Kidney epithelial cell (primary cell): ENCODE measurements around the gene DSPP. TPM values are rescaled to one million over a fixed set of nuclear protein-coding genes. Genes with fewer than 3 reads are reported as not detected.

Source experiments
- DNase-seq: peaks from one replicate; pipeline ENCODE4 v3.0.0-alpha.2; 2010; ENCODE audit warnings: low read depth
- H3K27me3 ChIP-seq: 2 replicates; pipeline ENCODE4 v1.6.0; 2011; ENCODE audit warnings: low read length; ENCODE audit not compliant: control insufficient read depth, insufficient read depth
- H3K36me3 ChIP-seq: 2 replicates; pipeline ENCODE4 v1.5.1; 2011; ENCODE audit warnings: low read length; ENCODE audit not compliant: control insufficient read depth, insufficient read depth
- H3K4me3 ChIP-seq: 2 replicates; pipeline ENCODE4 v1.5.1; 2011; ENCODE audit warnings: low read depth, mild to moderate bottlenecking, control low read depth, low read length
- total RNA-seq: library from RNA; depleted of rRNA; stranded (reverse); fragments of >200 nt; gene quantifications from 2 replicates; pipeline ENCODE4 v1.2.3, GENCODE V29; 2015
- TF ChIP-seq, protein P1 (sequence below): IDR thresholded peaks from 2 replicates; pipeline ENCODE4 v1.5.1; 2011; ENCODE audit warnings: mild to moderate bottlenecking, moderate library complexity, low read length, control low read depth, inconsistent platforms; ENCODE audit not compliant: insufficient read depth, poor library complexity, severe bottlenecking

DSPP gene
- total RNA-seq, 1 donor from 2014 or later, result not detected

- Histone ChIP-seq H3K4me3 (no peak overlapping the region), H3K36me3 (no peaks in the 10 kb centered on the region), H3K27me3 (no peaks in the 10 kb centered on the region)
- DNase-seq, result no peak
- TF ChIP-seq, protein P1, sequence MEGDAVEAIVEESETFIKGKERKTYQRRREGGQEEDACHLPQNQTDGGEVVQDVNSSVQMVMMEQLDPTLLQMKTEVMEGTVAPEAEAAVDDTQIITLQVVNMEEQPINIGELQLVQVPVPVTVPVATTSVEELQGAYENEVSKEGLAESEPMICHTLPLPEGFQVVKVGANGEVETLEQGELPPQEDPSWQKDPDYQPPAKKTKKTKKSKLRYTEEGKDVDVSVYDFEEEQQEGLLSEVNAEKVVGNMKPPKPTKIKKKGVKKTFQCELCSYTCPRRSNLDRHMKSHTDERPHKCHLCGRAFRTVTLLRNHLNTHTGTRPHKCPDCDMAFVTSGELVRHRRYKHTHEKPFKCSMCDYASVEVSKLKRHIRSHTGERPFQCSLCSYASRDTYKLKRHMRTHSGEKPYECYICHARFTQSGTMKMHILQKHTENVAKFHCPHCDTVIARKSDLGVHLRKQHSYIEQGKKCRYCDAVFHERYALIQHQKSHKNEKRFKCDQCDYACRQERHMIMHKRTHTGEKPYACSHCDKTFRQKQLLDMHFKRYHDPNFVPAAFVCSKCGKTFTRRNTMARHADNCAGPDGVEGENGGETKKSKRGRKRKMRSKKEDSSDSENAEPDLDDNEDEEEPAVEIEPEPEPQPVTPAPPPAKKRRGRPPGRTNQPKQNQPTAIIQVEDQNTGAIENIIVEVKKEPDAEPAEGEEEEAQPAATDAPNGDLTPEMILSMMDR, result no peak
These were observed 28.3 kb upstream of the DSPP start for GRCh38 chr4:87580057-87580456.

- no peak for DNase-seq
- Histone ChIP-seq H3K36me3 (no peaks in the 10 kb centered on the region), H3K4me3 (no peak overlapping the region), H3K27me3 (no peaks in the 10 kb centered on the region)
- TF ChIP-seq, protein P1, result no peak
These were observed 24.0 kb upstream of the DSPP start for GRCh38 chr4:87584222-87584908.

DNA sequence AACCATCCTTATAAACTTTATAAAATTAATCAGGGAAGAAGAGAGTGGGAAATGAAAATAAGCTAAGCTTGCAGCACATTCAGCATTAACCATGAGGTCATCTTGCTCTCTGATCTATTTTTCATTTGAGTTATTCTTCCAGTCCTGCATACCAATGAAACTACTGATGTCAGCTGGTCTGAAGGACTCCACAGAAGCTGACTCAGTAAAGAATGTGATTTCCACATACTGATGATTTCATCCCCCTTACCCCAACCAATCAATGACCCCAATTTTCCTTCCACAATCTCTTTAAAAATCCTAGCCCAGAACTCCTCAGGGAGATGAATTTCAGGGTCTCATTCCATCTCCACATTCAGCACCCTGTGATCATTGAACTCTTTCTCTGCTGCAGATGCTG lies 18.8 kb upstream of the DSPP start:
- no peaks in the 10 kb centered on the region for H3K36me3 ChIP-seq
- no peak overlapping the region for H3K4me3 ChIP-seq
- DNase-seq, result peak; percentile 87
- TF ChIP-seq, protein P1, result no peak
- no peaks in the 10 kb centered on the region for H3K27me3 ChIP-seq

DNA sequence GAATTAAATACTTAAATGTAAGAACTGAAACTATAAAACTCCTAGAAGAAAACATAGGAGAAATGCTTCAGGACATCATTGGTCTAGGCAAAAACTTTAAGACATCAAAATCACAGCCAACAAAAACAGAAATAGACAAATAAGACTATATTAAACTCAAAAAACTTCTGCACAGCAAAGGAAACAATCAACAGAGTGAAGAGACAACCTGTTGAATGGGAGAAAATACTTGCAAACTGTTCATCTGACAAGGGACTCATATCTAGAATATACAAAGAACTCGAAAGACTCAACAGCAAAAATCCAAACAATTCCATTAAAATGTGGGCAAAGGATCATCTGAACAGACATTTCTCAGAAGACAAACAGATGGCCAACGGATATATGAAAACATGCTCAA lies 16.2 kb upstream of the DSPP start:
- H3K36me3 ChIP-seq, result no peaks in the 10 kb centered on the region
- DNase-seq, result no peak

DNA sequence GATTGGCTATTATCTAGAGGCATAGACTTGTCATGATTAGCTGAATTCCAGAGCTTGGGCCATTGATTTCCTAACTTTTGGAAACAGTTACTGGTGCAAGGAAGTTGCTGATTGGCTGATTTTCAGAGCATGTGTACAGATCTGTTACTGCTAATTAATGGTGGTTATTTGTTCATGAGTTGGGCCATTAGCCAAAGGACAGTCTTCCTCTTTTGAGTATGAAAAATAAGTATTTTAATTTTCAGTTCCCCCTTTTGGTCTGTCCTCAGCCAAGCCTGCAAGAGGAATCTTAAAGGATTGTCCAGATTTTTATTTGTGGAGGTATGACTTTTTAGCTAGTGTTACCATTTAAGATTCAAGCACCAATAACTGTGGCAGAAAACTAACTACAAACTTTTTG lies 7.0 kb upstream of the DSPP start:
- H3K27me3 ChIP-seq, result no peaks in the 10 kb centered on the region
- no peak overlapping the region for H3K4me3 ChIP-seq
- TF ChIP-seq, protein P1, result no peak
- H3K36me3 ChIP-seq, result no peaks in the 10 kb centered on the region
- DNase-seq, result no peak

More for the DNA sequence above, 16.2 kb upstream of the DSPP start:
- Histone ChIP-seq H3K27me3 (no peaks in the 10 kb centered on the region), H3K4me3 (no peak overlapping the region)
- TF ChIP-seq, protein P1, result no peak

- TF ChIP-seq, protein P1, result no peak
- no peak for DNase-seq
- Histone ChIP-seq H3K27me3 (peaks cover 3% of the 10 kb centered on the region), H3K4me3 (no peak overlapping the region), H3K36me3 (no peaks in the 10 kb centered on the region)
These were observed 6.1 kb downstream of the DSPP start for GRCh38 chr4:87614292-87614890.
